Measurements from ENCODE around the gene SLC6A3.
A peak's percentile ranks its signal among the peaks of the same experiment; 100 is the strongest.

SLC6A3 gene

DNA sequence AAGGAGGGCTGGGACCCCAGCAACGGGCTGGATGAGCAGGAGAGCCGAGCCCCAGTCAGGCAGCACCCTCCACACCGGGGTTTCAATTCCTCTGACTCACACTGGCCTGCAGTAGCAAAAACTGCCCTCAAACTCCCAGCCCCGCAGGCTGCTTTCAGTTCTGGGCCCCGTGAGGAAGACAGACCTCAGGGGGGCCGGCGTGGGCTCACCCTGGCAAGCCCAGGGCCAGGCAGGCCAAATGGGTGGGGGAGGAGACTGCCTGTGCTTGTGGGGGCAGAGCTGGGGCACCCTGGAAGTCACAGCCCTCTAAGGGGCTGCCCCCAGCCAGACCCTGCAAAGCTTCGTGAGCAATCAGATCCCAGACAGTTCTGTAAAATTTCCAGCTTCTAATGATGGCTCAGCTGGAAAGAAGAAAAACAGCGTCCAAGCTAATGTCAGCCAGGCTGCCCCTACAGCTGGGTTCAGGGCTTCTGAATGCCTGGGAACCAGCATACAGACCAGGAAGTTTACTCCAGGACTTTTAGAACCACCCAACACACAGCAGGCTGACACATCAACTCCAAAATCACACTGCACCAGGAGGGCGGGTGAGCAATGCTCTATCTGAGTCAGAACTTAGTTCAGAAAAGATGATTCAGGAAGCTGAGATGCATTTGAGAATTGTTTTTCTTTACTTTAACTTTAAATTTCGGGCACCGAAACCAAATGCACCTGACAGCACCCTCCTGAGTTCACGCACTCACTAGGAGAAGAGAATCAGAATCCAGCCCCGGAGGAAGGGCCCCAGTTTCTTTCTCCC, 43.8 kb upstream of the SLC6A3 start:
- peak; percentile 72 to 92 for DNase-seq (ENCODE audit: low read depth in 2 of 2)
- no peak overlapping the region for H3K4me3 ChIP-seq (replicated peaks in 1 of 2; ENCODE audit: low read depth in 2 of 2, low read length in 2 of 2)
- TF ChIP-seq, protein P1, sequence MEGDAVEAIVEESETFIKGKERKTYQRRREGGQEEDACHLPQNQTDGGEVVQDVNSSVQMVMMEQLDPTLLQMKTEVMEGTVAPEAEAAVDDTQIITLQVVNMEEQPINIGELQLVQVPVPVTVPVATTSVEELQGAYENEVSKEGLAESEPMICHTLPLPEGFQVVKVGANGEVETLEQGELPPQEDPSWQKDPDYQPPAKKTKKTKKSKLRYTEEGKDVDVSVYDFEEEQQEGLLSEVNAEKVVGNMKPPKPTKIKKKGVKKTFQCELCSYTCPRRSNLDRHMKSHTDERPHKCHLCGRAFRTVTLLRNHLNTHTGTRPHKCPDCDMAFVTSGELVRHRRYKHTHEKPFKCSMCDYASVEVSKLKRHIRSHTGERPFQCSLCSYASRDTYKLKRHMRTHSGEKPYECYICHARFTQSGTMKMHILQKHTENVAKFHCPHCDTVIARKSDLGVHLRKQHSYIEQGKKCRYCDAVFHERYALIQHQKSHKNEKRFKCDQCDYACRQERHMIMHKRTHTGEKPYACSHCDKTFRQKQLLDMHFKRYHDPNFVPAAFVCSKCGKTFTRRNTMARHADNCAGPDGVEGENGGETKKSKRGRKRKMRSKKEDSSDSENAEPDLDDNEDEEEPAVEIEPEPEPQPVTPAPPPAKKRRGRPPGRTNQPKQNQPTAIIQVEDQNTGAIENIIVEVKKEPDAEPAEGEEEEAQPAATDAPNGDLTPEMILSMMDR (IDR thresholded peaks at IDR 0.05; ENCODE audit: low read depth, low read length): no peak

DNA sequence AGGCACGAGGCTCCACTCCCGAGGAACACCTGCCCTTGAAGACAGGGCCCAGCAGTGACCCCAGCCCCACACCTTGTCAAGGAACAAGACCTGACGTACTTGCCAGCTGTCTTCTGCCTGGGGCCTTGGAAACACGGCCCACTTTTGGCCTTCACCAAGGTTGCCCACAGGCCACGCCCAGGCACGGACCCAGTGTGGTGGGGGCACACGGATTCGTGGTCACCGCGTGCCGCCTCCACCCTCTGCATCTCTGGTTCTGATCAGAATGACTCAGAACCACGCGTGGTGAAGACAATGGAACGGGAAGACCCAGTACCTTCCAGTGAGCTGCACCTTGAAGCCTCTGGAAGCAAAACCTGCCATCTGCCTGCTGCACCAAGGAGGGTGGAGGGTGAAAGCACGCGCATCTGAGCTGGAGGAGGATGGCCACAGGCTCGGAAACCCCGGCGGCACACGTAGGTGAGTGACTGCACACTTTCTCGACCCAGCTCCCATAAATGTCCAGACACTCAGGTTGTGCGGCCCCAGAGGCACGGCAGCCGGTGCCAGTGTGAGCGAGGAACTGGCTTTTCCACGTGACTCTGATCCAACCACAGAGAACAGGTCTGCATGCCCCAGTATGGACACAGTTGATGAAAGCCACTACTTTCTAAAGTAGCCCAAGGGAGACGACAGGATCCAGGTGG, 42.0 kb upstream of the SLC6A3 start:
- TF ChIP-seq, protein P1 (IDR thresholded peaks at IDR 0.05; ENCODE audit: low read depth, low read length): no peak
- no peak overlapping the region for H3K4me3 ChIP-seq (replicated peaks in 1 of 2; ENCODE audit: low read depth in 2 of 2, low read length in 2 of 2)
- no peak for DNase-seq (ENCODE audit: low read depth in 2 of 2)

DNA sequence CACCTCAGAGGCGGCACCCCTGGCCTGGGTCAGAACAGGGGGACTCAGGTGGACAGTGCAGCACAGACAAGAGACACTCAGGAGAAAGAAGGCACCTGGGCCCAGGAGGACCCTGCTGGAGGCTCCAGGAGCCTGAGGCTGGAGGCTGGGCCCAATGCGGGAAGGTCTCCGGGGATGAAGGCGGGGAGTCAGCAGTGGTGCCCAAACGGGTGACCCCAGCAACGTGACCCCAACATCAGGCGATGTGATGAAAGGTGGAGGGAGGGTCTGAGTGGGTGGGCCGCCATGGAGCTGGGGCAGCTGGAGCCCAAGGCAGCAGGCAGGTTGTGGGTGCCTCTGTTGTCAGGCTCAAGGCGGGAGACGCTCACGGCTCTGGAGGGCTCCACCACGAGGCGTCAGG, 41.0 kb upstream of the SLC6A3 start:
- no peak for DNase-seq (ENCODE audit: low read depth in 2 of 2)
- TF ChIP-seq, protein P1 (IDR thresholded peaks at IDR 0.05; ENCODE audit: low read depth, low read length): no peak
- H3K4me3 ChIP-seq (replicated peaks in 1 of 2; ENCODE audit: low read depth in 2 of 2, low read length in 2 of 2): no peak overlapping the region

DNA sequence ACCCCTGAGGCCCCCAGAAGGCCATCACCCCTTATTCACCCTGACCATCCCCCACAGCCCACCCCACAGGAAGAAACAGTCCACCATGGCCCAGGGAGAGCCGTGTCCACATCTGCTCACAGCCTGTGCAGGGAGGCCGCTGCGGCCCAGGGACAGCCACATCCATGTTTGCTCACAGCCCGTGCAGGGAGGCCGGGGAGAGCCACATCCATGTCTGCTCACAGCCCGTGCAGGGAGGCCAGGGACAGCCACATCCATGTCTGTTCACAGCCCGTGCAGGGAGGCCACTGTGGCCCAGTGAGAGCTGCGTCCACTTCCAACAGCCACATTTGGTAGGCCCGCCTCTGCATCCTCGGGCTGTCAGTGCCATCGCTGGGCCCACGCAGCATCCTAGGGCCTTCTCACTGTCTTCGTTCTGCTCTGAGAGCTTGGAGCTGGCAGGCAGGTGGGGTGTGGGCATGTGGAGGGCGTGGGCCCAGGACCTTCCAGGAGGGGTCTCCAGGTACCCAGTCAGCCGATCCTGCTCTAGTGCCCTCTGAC, 40.4 kb upstream of the SLC6A3 start:
- TF ChIP-seq, protein P1 (IDR thresholded peaks at IDR 0.05; ENCODE audit: low read depth, low read length): no peak
- DNase-seq (ENCODE audit: low read depth in 2 of 2): no peak
- H3K4me3 ChIP-seq (replicated peaks in 1 of 2; ENCODE audit: low read depth in 2 of 2, low read length in 2 of 2): no peak overlapping the region

DNA sequence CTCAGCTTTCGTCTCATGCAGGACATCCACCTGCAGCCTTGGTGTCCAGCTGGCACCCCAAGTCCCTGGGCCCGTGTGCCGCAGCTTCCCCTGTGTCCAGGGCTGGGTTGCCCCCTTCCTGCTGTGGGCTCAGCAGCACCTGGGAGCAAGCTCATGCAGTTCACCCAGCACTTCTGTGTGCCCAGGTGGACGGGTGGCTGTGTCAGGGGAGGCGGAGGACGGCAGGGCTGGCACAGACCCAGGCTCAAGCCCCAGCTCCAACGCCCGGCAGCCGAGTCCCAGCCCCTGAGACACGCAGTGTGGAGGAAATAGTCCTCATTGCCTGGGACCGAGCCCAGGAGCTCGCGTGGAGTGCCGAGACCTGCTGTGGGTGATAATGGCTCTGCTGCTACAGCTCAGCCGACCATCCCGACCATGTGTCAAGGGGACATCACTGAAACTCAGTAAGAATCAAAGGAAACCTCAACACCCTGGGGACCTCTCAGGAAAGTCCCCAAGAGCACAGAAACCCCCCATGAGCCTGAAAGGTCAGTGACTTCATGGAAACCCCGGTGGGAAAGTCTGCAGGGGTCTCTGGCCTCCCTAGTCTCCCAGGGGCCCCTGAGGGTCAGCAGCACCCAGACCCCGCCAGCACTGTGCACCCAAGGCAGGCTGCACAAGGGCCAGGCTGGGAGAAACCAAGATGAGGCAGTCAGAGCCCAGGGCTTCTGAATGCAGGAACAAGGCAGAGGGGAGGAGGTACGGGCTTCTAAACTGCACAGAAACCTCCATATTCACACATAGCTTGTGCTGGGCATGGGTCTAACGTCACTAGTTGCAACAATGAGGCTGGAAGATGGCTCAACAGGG, 39.7 kb upstream of the SLC6A3 start:
- H3K4me3 ChIP-seq (replicated peaks in 1 of 2; ENCODE audit: low read depth in 2 of 2, low read length in 2 of 2): no peak overlapping the region
- DNase-seq (ENCODE audit: low read depth in 2 of 2): no peak
- TF ChIP-seq, protein P1 (IDR thresholded peaks at IDR 0.05; ENCODE audit: low read depth, low read length): no peak

Measured in cardiac fibroblast (primary cell).